GM12878 (cell line): ENCODE results near the gene SHH. TPM values are rescaled to one million over a fixed set of nuclear protein-coding genes. Genes with fewer than 3 reads are reported as not detected.

Experiments used
- ATAC-seq: fragments of 200-7000 bp; cut with Tn5 transposase; 3 replicates; pipeline ENCODE4 v1.9.1; 2020; ENCODE audit warnings: mild to moderate bottlenecking, moderate library complexity
- BruUV-seq: library from RNA; stranded (reverse); fragments of 400-500 nt; replicated peaks from 2 replicates; lab custom pipeline; 2021; lab: Mats Ljungman, UMichigan
- CTCF ChIA-PET: fragments of 300-600 bp; sonication (Branson Sonifier 250); formaldehyde crosslinking; extraction: SDS; loops from one replicate; lab custom pipeline; 2021; ENCODE audit warnings: inconsistent platforms; lab: Yijun Ruan, JAX
- POLR2A ChIA-PET: fragments of 350-600 bp; formaldehyde crosslinking; extraction: SDS; loops from one replicate; lab custom pipeline; 2021; ENCODE audit warnings: inconsistent platforms; lab: Charles Lee
- RAD21 ChIA-PET: fragments of 300-600 bp; sonication (Branson Sonifier 250); formaldehyde crosslinking; loops from one replicate; lab custom pipeline; 2023; ENCODE audit warnings: antibody characterized with exemption; ENCODE audit not compliant: unreplicated experiment; lab: Charles Lee
- SMC1A ChIA-PET: fragments of 300-600 bp; sonication (Branson Sonifier 250); formaldehyde crosslinking; loops from one replicate; lab custom pipeline; 2023; ENCODE audit not compliant: unreplicated experiment, uncharacterized antibody; lab: Charles Lee
- DNase-seq: peaks from one replicate; pipeline ENCODE4 v3.0.0-alpha.2; 2011; ENCODE audit warnings: low read depth, low spot score
- FAIRE-seq: peaks from 3 replicates; lab custom pipeline; 2011; peaks lifted over from hg19 to GRCh38; lab: Jason Lieb, UNC
- H2AFZ ChIP-seq: 2 replicates; pipeline ENCODE4 v1.6.0; 2011; ENCODE audit warnings: low read depth, low read length, control low read depth; ENCODE audit not compliant: control insufficient read depth
- H3K27ac ChIP-seq: 2 replicates; pipeline ENCODE4 v1.5.1; 2011; ENCODE audit warnings: control low read depth; ENCODE audit not compliant: control insufficient read depth, insufficient read depth
- H3K27me3 ChIP-seq, 2 experiments: replicated peaks in 1 of 2; 2 replicates each; pipeline versions ENCODE4 v1.6.0 to v1.6.1; 2011; ENCODE audit warnings: low read length in 1 of 2; ENCODE audit not compliant: control insufficient read depth in 2 of 2, insufficient read depth in 2 of 2
- H3K36me3 ChIP-seq, 2 experiments: 2 replicates each; pipeline ENCODE4 v1.5.1; 2011; ENCODE audit warnings: low read length in 1 of 2; ENCODE audit not compliant: control insufficient read depth in 2 of 2, insufficient read depth in 2 of 2
- H3K4me1 ChIP-seq: 2 replicates; pipeline ENCODE4 v1.6.1; 2011; ENCODE audit warnings: mild to moderate bottlenecking, low read length, moderate library complexity, mixed read lengths; ENCODE audit not compliant: control insufficient read depth, insufficient read depth
- H3K4me2 ChIP-seq: 2 replicates; pipeline ENCODE4 v1.6.0; 2011; ENCODE audit warnings: control low read depth; ENCODE audit not compliant: control insufficient read depth, insufficient read depth
- H3K4me3 ChIP-seq: fragments of 200-600 bp; sonication (generic); 2 replicates; pipeline ENCODE4 v1.5.1; 2016
- H3K79me2 ChIP-seq: 2 replicates; pipeline ENCODE4 v1.6.0; 2011; ENCODE audit warnings: low read length; ENCODE audit not compliant: control insufficient read depth, insufficient read depth
- H3K9ac ChIP-seq: 2 replicates; pipeline ENCODE4 v1.8.0; 2011; ENCODE audit warnings: low read length, control low read depth, mixed read lengths; ENCODE audit not compliant: control insufficient read depth, insufficient read depth
- H3K9me3 ChIP-seq: replicated peaks from 3 replicates; pipeline ENCODE4 v1.5.1; 2011; ENCODE audit warnings: mild to moderate bottlenecking, low read length; ENCODE audit not compliant: control insufficient read depth, insufficient read depth
- H4K20me1 ChIP-seq: 2 replicates; pipeline ENCODE4 v1.6.0; 2011; ENCODE audit not compliant: control insufficient read depth, insufficient read depth
- DPF2 ChIP-seq: fragments of 450-650 bp; IDR thresholded peaks from 2 replicates; pipeline ENCODE4 v1.6.1; 2017; ENCODE audit warnings: mild to moderate bottlenecking
- EED ChIP-seq: sonication (generic); IDR thresholded peaks from 2 replicates; pipeline ENCODE4 v1.6.1; 2016; ENCODE audit warnings: antibody characterized with exemption, low read depth
- EP300 ChIP-seq, 2 experiments: fragments of 150-350 bp in 1 of 2; IDR thresholded peaks; 2 replicates each; pipeline ENCODE4 v1.6.1; 2011 to 2012; ENCODE audit warnings: low read depth in 2 of 2, low read length in 2 of 2, borderline replicate concordance in 1 of 2, improper control_type of control experiment in 1 of 2, inconsistent platforms in 1 of 2; ENCODE audit not compliant: control insufficient read depth in 1 of 2
- FOXK2 ChIP-seq: fragments of 450-650 bp; IDR thresholded peaks from 2 replicates; pipeline ENCODE4 v1.6.1; 2017; ENCODE audit warnings: mild to moderate bottlenecking, moderate library complexity
- IRF4 ChIP-seq: IDR thresholded peaks from 2 replicates; pipeline ENCODE4 v1.6.1; 2011; ENCODE audit warnings: low read depth, low read length
- MYC ChIP-seq: IDR thresholded peaks from 2 replicates; pipeline ENCODE4 v1.6.1; 2011; ENCODE audit warnings: mild to moderate bottlenecking, low read length, moderate library complexity, inconsistent platforms; ENCODE audit not compliant: insufficient read depth, insufficient replicate concordance, insufficient read length, severe bottlenecking
- PAX5 ChIP-seq: IDR thresholded peaks from 2 replicates; pipeline ENCODE4 v1.6.1; 2011; ENCODE audit warnings: low read depth, low read length, borderline replicate concordance
- POLR2A ChIP-seq: IDR thresholded peaks from 2 replicates; pipeline ENCODE4 v1.6.1; 2011; ENCODE audit warnings: low read depth, mild to moderate bottlenecking, low read length
- RELA ChIP-seq: fragments of 450-650 bp; IDR thresholded peaks from 2 replicates; pipeline ENCODE4 v1.8.0; 2014; ENCODE audit warnings: borderline replicate concordance; ENCODE audit not compliant: partially characterized antibody
- RUNX3 ChIP-seq: IDR thresholded peaks from 2 replicates; pipeline ENCODE4 v1.6.1; 2012; ENCODE audit warnings: low read length, inconsistent platforms
- SIN3A ChIP-seq: IDR thresholded peaks from 2 replicates; pipeline ENCODE4 v1.6.1; 2012; ENCODE audit warnings: low read depth, low read length, improper control_type of control experiment
- TCF3 ChIP-seq: IDR thresholded peaks from 2 replicates; pipeline ENCODE4 v1.6.1; 2012; ENCODE audit warnings: low read depth, mild to moderate bottlenecking, low read length, borderline replicate concordance; ENCODE audit not compliant: insufficient read depth
- WGBS: methylation state at CpG from one replicate; pipeline ENCODE4 v1.1.6; 2016; ENCODE audit warnings: low lambda C conversion rate; ENCODE audit not compliant: insufficient replicate concordance, insufficient coverage; ENCODE audit errors: missing lambda C conversion rate; 5-methylcytosine and 5-hydroxymethylcytosine counted together
- in situ Hi-C: fragments of 300-500 bp; cut with MboI; formaldehyde crosslinking; loops from 9 replicates; pipeline ENCODE4 v1.14.3; 2018; ENCODE audit warnings: mixed read lengths
- intact Hi-C: fragments of 100-400 bp; cut with micrococcal nuclease; formaldehyde crosslinking; loops from one replicate; pipeline ENCODE4 v1.14.2; 2022; ENCODE audit not compliant: unreplicated experiment
- polyA plus RNA-seq, 11 experiments: library from polyadenylated mRNA; depleted of rRNA in 4 of 11; unstranded in 6 of 11; stranded (reverse) in 5 of 11; fragments of >200 nt; fragmentation: Nextera tagmentation in 4 of 11; fragmentation: Illumina TruSeq in 1 of 11; extraction: Ambion mirVana in 4 of 11; extraction: Trizol in 1 of 11; gene quantifications; 1 replicate in 1 of 11; 2 replicates in 10 of 11; pipeline versions ENCODE4 v1.2.1 to v1.2.3, GENCODE V29; 2011 to 2016; ENCODE audit warnings: inconsistent platforms in 2 of 11, missing spikeins in 2 of 11, low read depth in 1 of 11
- total RNA-seq, 4 experiments: library from RNA; depleted of rRNA in 3 of 4; stranded (reverse); fragments of >200 nt in 3 of 4; fragmentation: Illumina TruSeq in 1 of 4; extraction: Trizol in 1 of 4; gene quantifications; 2 replicates each; pipeline versions ENCODE4 v1.2.1 to v1.2.3, GENCODE V29; 2013 to 2021

The SHH gene
- total and polyA plus RNA-seq, 10 of the 15 experiments (the other 5 are each of a cell fraction or from before 2014, with no cell fraction given): not detected

GRCh38 chr7:155764438-155764793, 47.8 kb downstream of the SHH start:
- Histone ChIP-seq H2AFZ (no peak overlapping the region), H3K4me1 (peaks cover 28% of the 10 kb centered on the region), H4K20me1 (no peaks in the 10 kb centered on the region), H3K9ac (peak overlapping the region; percentile 28; the same call in 1 of the 2 replicates), H3K79me2 (peaks cover 41% of the 10 kb centered on the region), H3K9me3 (peaks cover 11% of the 10 kb centered on the region; the same call in 2 of the 3 replicates), H3K27me3 (no peaks in the 10 kb centered on the region), H3K4me2 (peak overlapping the region; percentile 68), H3K27ac (peak overlapping the region; percentile 77), H3K36me3 (peaks cover 31 to 44% of the 10 kb centered on the region in 2 experiments), H3K4me3 (no peak overlapping the region)
- ChIA-PET POLR2A (no interaction called here), SMC1A (interaction anchor here (0.9 kb wide), 1 partner anchor 166 kb away, joined by 4 read pairs; no protein-coding TSS in a partner anchor), CTCF (no interaction called here), RAD21 (interaction anchor here (1.3 kb wide), 1 partner anchor 166 kb away, joined by 4 read pairs; no protein-coding TSS in a partner anchor)
- BruUV-seq: no TSS peak
- no peak for DNase-seq
- 94% methylated on average over 7 of the region's 7 CpGs for WGBS
- no peak for ATAC-seq
- no peak for FAIRE-seq
- no peak for TF ChIP-seq EP300 (IDR thresholded peaks at IDR 0.05; ENCODE audit: borderline replicate concordance in 1 of 2, control insufficient read depth in 1 of 2, low read depth in 2 of 2, low read length in 2 of 2)
- TF ChIP-seq EED: 0 out of 2 replicates have a peak, but pooled peaks have one; percentile 2
- no peak for TF ChIP-seq FOXK2
- intact Hi-C loops: loop anchor here (10.0 kb wide), 1 partner anchor 840 kb away; no protein-coding TSS in a partner anchor
- in situ Hi-C loops: loop anchor here (25.0 kb wide), 1 partner anchor 377 kb away; no protein-coding TSS in a partner anchor

GRCh38 chr7:155763691-155764437, 48.4 kb downstream of the SHH start:
- in situ Hi-C loops: loop anchor here (25.0 kb wide), 1 partner anchor 377 kb away; no protein-coding TSS in a partner anchor
- H2AFZ ChIP-seq: no peak overlapping the region
- H3K9ac ChIP-seq: peak overlapping the region; percentile 49
- H3K4me3 ChIP-seq: no peak overlapping the region
- peaks cover 41% of the 10 kb centered on the region for H3K79me2 ChIP-seq
- peaks cover 11% of the 10 kb centered on the region; the same call in 2 of the 3 replicates for H3K9me3 ChIP-seq
- BruUV-seq: no TSS peak
- ChIA-PET CTCF (no interaction called here), SMC1A (interaction anchor here (0.9 kb wide), 1 partner anchor 165 kb away, joined by 4 read pairs; no protein-coding TSS in a partner anchor), POLR2A (no interaction called here), RAD21 (interaction anchor here (1.3 kb wide), 1 partner anchor 165 kb away, joined by 4 read pairs; no protein-coding TSS in a partner anchor)
- WGBS: 89% methylated on average over 27 of the region's 27 CpGs
- peak overlapping the region; percentile 77 for H3K27ac ChIP-seq
- H3K4me2 ChIP-seq: peak overlapping the region; percentile 68
- H3K36me3 ChIP-seq: peaks cover 27 to 42% of the 10 kb centered on the region in 2 experiments
- H4K20me1 ChIP-seq: no peaks in the 10 kb centered on the region
- FAIRE-seq (no peak), ATAC-seq (peak; percentile 73), DNase-seq (no peak)
- peaks cover 28% of the 10 kb centered on the region for H3K4me1 ChIP-seq
- no peaks in the 10 kb centered on the region for H3K27me3 ChIP-seq
- intact Hi-C loops: loop anchor here (10.0 kb wide), 1 partner anchor 839 kb away; no protein-coding TSS in a partner anchor
- peak; percentile 87 for TF ChIP-seq RUNX3
- 0 out of 2 replicates have a peak, but pooled peaks have one; percentile 5 for TF ChIP-seq IRF4
- no peak for TF ChIP-seq MYC
- 0 out of 2 replicates have a peak, but pooled peaks have one; percentile 12 for TF ChIP-seq TCF3
- no peak for TF ChIP-seq SIN3A
- peak; percentile 47; the same call in 1 of the 2 replicates for TF ChIP-seq POLR2A
- TF ChIP-seq PAX5: peak; percentile 27; the same call in 1 of the 2 replicates
- no peak for TF ChIP-seq DPF2
- no peak for TF ChIP-seq RELA
